Measurements from ENCODE around the gene PRDM11.

PRDM11 gene

GRCh38 chr11:45162916-45163879 lies 16.8 kb downstream of the PRDM11 start:
- Histone ChIP-seq H3K27ac (ENCODE audit: low read depth, low read length) (no peak overlapping the region), H3K4me3 (ENCODE audit: low read depth in 1 of 5, low read length in 5 of 5) (no peak overlapping the region), H3K27me3 (ENCODE audit: control insufficient read depth in 5 of 5, insufficient read depth in 4 of 5, low read length in 5 of 5) (no peaks in the 10 kb centered on the region), H3K9me3 (ENCODE audit: control insufficient read depth in 5 of 5, low read length in 5 of 5) (no peaks in the 10 kb centered on the region), H3K9ac (ENCODE audit: low read length in 5 of 5) (no peak overlapping the region), H3K4me1 (ENCODE audit: control insufficient read depth in 5 of 5, insufficient read depth in 5 of 5, low read length in 5 of 5) (peaks cover 7 to 28% (median 25%) of the 10 kb centered on the region in 5 donors), H3K36me3 (ENCODE audit: control insufficient read depth in 5 of 5, insufficient read depth in 5 of 5, low read length in 5 of 5) (no peaks in the 10 kb centered on the region)

GRCh38 chr11:45163956-45164575 lies 17.6 kb downstream of the PRDM11 start:
- Histone ChIP-seq H3K4me1 (ENCODE audit: control insufficient read depth in 5 of 5, insufficient read depth in 5 of 5, low read length in 5 of 5) (peaks cover 7 to 19% (median 17%) of the 10 kb centered on the region in 5 donors), H3K36me3 (ENCODE audit: control insufficient read depth in 5 of 5, insufficient read depth in 5 of 5, low read length in 5 of 5) (no peaks in the 10 kb centered on the region), H3K27me3 (ENCODE audit: control insufficient read depth in 5 of 5, insufficient read depth in 4 of 5, low read length in 5 of 5) (no peaks in the 10 kb centered on the region), H3K4me3 (ENCODE audit: low read depth in 1 of 5, low read length in 5 of 5) (no peak overlapping the region), H3K9me3 (ENCODE audit: control insufficient read depth in 5 of 5, low read length in 5 of 5) (no peaks in the 10 kb centered on the region), H3K9ac (ENCODE audit: low read length in 5 of 5) (no peak overlapping the region), H3K27ac (ENCODE audit: low read depth, low read length) (no peak overlapping the region)

- Histone ChIP-seq H3K9me3 (ENCODE audit: control insufficient read depth in 5 of 5, low read length in 5 of 5) (no peaks in the 10 kb centered on the region), H3K36me3 (ENCODE audit: control insufficient read depth in 5 of 5, insufficient read depth in 5 of 5, low read length in 5 of 5) (no peaks in the 10 kb centered on the region), H3K4me1 (ENCODE audit: control insufficient read depth in 5 of 5, insufficient read depth in 5 of 5, low read length in 5 of 5) (peaks cover 3 to 17% (median 14%) of the 10 kb centered on the region in 5 donors), H3K4me3 (ENCODE audit: low read depth in 1 of 5, low read length in 5 of 5) (no peak overlapping the region), H3K9ac (ENCODE audit: low read length in 5 of 5) (no peak overlapping the region), H3K27me3 (ENCODE audit: control insufficient read depth in 5 of 5, insufficient read depth in 4 of 5, low read length in 5 of 5) (no peaks in the 10 kb centered on the region), H3K27ac (ENCODE audit: low read depth, low read length) (no peak overlapping the region)
Observed at GRCh38 chr11:45165386-45165785, 18.9 kb downstream of the PRDM11 start.

GRCh38 chr11:45165806-45166603 lies 19.6 kb downstream of the PRDM11 start:
- Histone ChIP-seq H3K27me3 (ENCODE audit: control insufficient read depth in 5 of 5, insufficient read depth in 4 of 5, low read length in 5 of 5) (no peaks in the 10 kb centered on the region), H3K9me3 (ENCODE audit: control insufficient read depth in 5 of 5, low read length in 5 of 5) (no peaks in the 10 kb centered on the region), H3K36me3 (ENCODE audit: control insufficient read depth in 5 of 5, insufficient read depth in 5 of 5, low read length in 5 of 5) (no peaks in the 10 kb centered on the region), H3K4me3 (ENCODE audit: low read depth in 1 of 5, low read length in 5 of 5) (no peak overlapping the region), H3K4me1 (ENCODE audit: control insufficient read depth in 5 of 5, insufficient read depth in 5 of 5, low read length in 5 of 5) (peaks cover 2 to 14% (median 13%) of the 10 kb centered on the region in 5 donors), H3K27ac (ENCODE audit: low read depth, low read length) (no peak overlapping the region), H3K9ac (ENCODE audit: low read length in 5 of 5) (no peak overlapping the region)

- Histone ChIP-seq H3K9me3 (ENCODE audit: control insufficient read depth in 5 of 5, low read length in 5 of 5) (no peaks in the 10 kb centered on the region), H3K27ac (ENCODE audit: low read depth, low read length) (no peak overlapping the region), H3K4me1 (ENCODE audit: control insufficient read depth in 5 of 5, insufficient read depth in 5 of 5, low read length in 5 of 5) (peaks cover 2 to 8% (median 7%) of the 10 kb centered on the region in 5 donors), H3K36me3 (ENCODE audit: control insufficient read depth in 5 of 5, insufficient read depth in 5 of 5, low read length in 5 of 5) (no peaks in the 10 kb centered on the region), H3K4me3 (ENCODE audit: low read depth in 1 of 5, low read length in 5 of 5) (no peak overlapping the region), H3K27me3 (ENCODE audit: control insufficient read depth in 5 of 5, insufficient read depth in 4 of 5, low read length in 5 of 5) (no peaks in the 10 kb centered on the region), H3K9ac (ENCODE audit: low read length in 5 of 5) (no peak overlapping the region)
Observed at GRCh38 chr11:45166604-45166897, 20.1 kb downstream of the PRDM11 start.

GRCh38 chr11:45167283-45167682 lies 20.8 kb downstream of the PRDM11 start:
- Histone ChIP-seq H3K27ac (ENCODE audit: low read depth, low read length) (no peak overlapping the region), H3K4me1 (ENCODE audit: control insufficient read depth in 5 of 5, insufficient read depth in 5 of 5, low read length in 5 of 5) (peaks cover 0 to 2% (median 0%) of the 10 kb centered on the region in 5 donors), H3K9ac (ENCODE audit: low read length in 5 of 5) (no peak overlapping the region), H3K9me3 (ENCODE audit: control insufficient read depth in 5 of 5, low read length in 5 of 5) (no peaks in the 10 kb centered on the region), H3K27me3 (ENCODE audit: control insufficient read depth in 5 of 5, insufficient read depth in 4 of 5, low read length in 5 of 5) (no peaks in the 10 kb centered on the region), H3K4me3 (ENCODE audit: low read depth in 1 of 5, low read length in 5 of 5) (no peak overlapping the region), H3K36me3 (ENCODE audit: control insufficient read depth in 5 of 5, insufficient read depth in 5 of 5, low read length in 5 of 5) (no peaks in the 10 kb centered on the region)

GRCh38 chr11:45168366-45169130 lies 22.1 kb downstream of the PRDM11 start:
- H3K9ac ChIP-seq (ENCODE audit: low read length in 5 of 5): no peak overlapping the region
- no peaks in the 10 kb centered on the region for H3K27me3 ChIP-seq (ENCODE audit: control insufficient read depth in 5 of 5, insufficient read depth in 4 of 5, low read length in 5 of 5)
- no peak overlapping the region for H3K4me3 ChIP-seq (ENCODE audit: low read depth in 1 of 5, low read length in 5 of 5)
- H3K36me3 ChIP-seq (ENCODE audit: control insufficient read depth in 5 of 5, insufficient read depth in 5 of 5, low read length in 5 of 5): no peaks in the 10 kb centered on the region
- H3K27ac ChIP-seq (ENCODE audit: low read depth, low read length): no peak overlapping the region
- H3K9me3 ChIP-seq (ENCODE audit: control insufficient read depth in 5 of 5, low read length in 5 of 5): no peaks in the 10 kb centered on the region
- peaks cover 0 to 2% (median 0%) of the 10 kb centered on the region in 5 donors for H3K4me1 ChIP-seq (ENCODE audit: control insufficient read depth in 5 of 5, insufficient read depth in 5 of 5, low read length in 5 of 5)

- Histone ChIP-seq H3K4me1 (ENCODE audit: control insufficient read depth in 5 of 5, insufficient read depth in 5 of 5, low read length in 5 of 5) (no peaks in the 10 kb centered on the region), H3K9ac (ENCODE audit: low read length in 5 of 5) (no peak overlapping the region), H3K4me3 (ENCODE audit: low read depth in 1 of 5, low read length in 5 of 5) (no peak overlapping the region), H3K27ac (ENCODE audit: low read depth, low read length) (no peak overlapping the region), H3K36me3 (ENCODE audit: control insufficient read depth in 5 of 5, insufficient read depth in 5 of 5, low read length in 5 of 5) (no peaks in the 10 kb centered on the region), H3K27me3 (ENCODE audit: control insufficient read depth in 5 of 5, insufficient read depth in 4 of 5, low read length in 5 of 5) (no peaks in the 10 kb centered on the region), H3K9me3 (ENCODE audit: control insufficient read depth in 5 of 5, low read length in 5 of 5) (no peaks in the 10 kb centered on the region)
Observed at GRCh38 chr11:45169310-45170072, 23.1 kb downstream of the PRDM11 start.

- Histone ChIP-seq H3K9me3 (ENCODE audit: control insufficient read depth in 5 of 5, low read length in 5 of 5) (no peaks in the 10 kb centered on the region), H3K4me1 (ENCODE audit: control insufficient read depth in 5 of 5, insufficient read depth in 5 of 5, low read length in 5 of 5) (no peaks in the 10 kb centered on the region), H3K9ac (ENCODE audit: low read length in 5 of 5) (no peak overlapping the region), H3K27ac (ENCODE audit: low read depth, low read length) (no peak overlapping the region), H3K4me3 (ENCODE audit: low read depth in 1 of 5, low read length in 5 of 5) (no peak overlapping the region), H3K27me3 (ENCODE audit: control insufficient read depth in 5 of 5, insufficient read depth in 4 of 5, low read length in 5 of 5) (no peaks in the 10 kb centered on the region), H3K36me3 (ENCODE audit: control insufficient read depth in 5 of 5, insufficient read depth in 5 of 5, low read length in 5 of 5) (no peaks in the 10 kb centered on the region)
Observed at GRCh38 chr11:45170484-45170883, 24.0 kb downstream of the PRDM11 start.
